Keratinocyte (primary cell): ENCODE results near the gene CLINT1. TPM values are rescaled to one million over a fixed set of nuclear protein-coding genes. Genes with fewer than 3 reads are reported as not detected.

Experiments
- DNase-seq: peaks from one replicate; pipeline ENCODE4 v3.0.0-alpha.2; 2011; ENCODE audit warnings: low read depth, missing footprints, low spot score
- FAIRE-seq: peaks from 2 replicates; lab custom pipeline; 2011; peaks lifted over from hg19 to GRCh38; lab: Jason Lieb, UNC
- H2AFZ ChIP-seq: 2 replicates; pipeline ENCODE4 v1.6.0; 2012; ENCODE audit warnings: low read length, control low read depth, inconsistent platforms; ENCODE audit not compliant: control insufficient read depth
- H3K27ac ChIP-seq: 2 replicates; pipeline ENCODE4 v1.5.1; 2011; ENCODE audit warnings: low read length; ENCODE audit not compliant: control insufficient read depth, insufficient read depth
- H3K27me3 ChIP-seq: 3 replicates; pipeline ENCODE4 v1.6.0; 2011; ENCODE audit warnings: low read length; ENCODE audit not compliant: control insufficient read depth, insufficient read depth; ENCODE audit errors: extremely low read depth
- H3K36me3 ChIP-seq, 2 experiments: 2 replicates in 1 of 2; 3 replicates in 1 of 2; pipeline ENCODE4 v1.5.1; 2011; ENCODE audit warnings: low read length in 2 of 2, mild to moderate bottlenecking in 1 of 2; ENCODE audit not compliant: control insufficient read depth in 2 of 2, insufficient read depth in 2 of 2; ENCODE audit errors: extremely low read depth in 1 of 2
- H3K4me1 ChIP-seq: 3 replicates; pipeline ENCODE4 v1.5.1; 2011; ENCODE audit warnings: low read length; ENCODE audit not compliant: control insufficient read depth, insufficient read depth; ENCODE audit errors: extremely low read depth
- H3K4me2 ChIP-seq: 3 replicates; pipeline ENCODE4 v1.6.0; 2011; ENCODE audit warnings: low read depth, low read length; ENCODE audit not compliant: control insufficient read depth, insufficient read depth; ENCODE audit errors: extremely low read depth
- H3K4me3 ChIP-seq, 3 experiments: fragments of 200-600 bp in 1 of 3; sonication (generic) in 1 of 3; 2 replicates in 2 of 3; 3 replicates in 1 of 3; pipeline ENCODE4 v1.5.1; 2011 to 2016; ENCODE audit warnings: low read length in 3 of 3, mild to moderate bottlenecking in 3 of 3, control low read depth in 2 of 3, inconsistent platforms in 1 of 3, low read depth in 1 of 3, mixed read lengths in 1 of 3, mixed run types in 1 of 3, moderate library complexity in 1 of 3; ENCODE audit not compliant: control insufficient read depth in 2 of 3, insufficient read depth in 2 of 3; ENCODE audit errors: extremely low read depth in 1 of 3
- H3K79me2 ChIP-seq: 2 replicates; pipeline ENCODE4 v1.6.0; 2012; ENCODE audit warnings: low read length; ENCODE audit not compliant: control insufficient read depth, insufficient read depth
- H3K9ac ChIP-seq: 3 replicates; pipeline ENCODE4 v1.6.0; 2011; ENCODE audit warnings: low read length; ENCODE audit not compliant: control insufficient read depth, insufficient read depth; ENCODE audit errors: extremely low read depth
- H3K9me1 ChIP-seq: 3 replicates; pipeline ENCODE4 v1.6.0; 2011; ENCODE audit warnings: low read length; ENCODE audit not compliant: control insufficient read depth, insufficient read depth; ENCODE audit errors: extremely low read depth
- H3K9me3 ChIP-seq: 2 replicates; pipeline ENCODE4 v1.5.1; 2012; ENCODE audit warnings: low read depth, low read length; ENCODE audit not compliant: control insufficient read depth
- H4K20me1 ChIP-seq: 3 replicates; pipeline ENCODE4 v1.6.0; 2011; ENCODE audit warnings: low read length; ENCODE audit not compliant: control insufficient read depth, insufficient read depth; ENCODE audit errors: extremely low read depth
- EZH2 ChIP-seq: IDR thresholded peaks from one replicate; pipeline ENCODE4 v1.6.1; 2012; ENCODE audit warnings: inconsistent platforms, mild to moderate bottlenecking, low read length, moderate library complexity
- dilution Hi-C: fragments of 300-500 bp; cut with MboI; formaldehyde crosslinking; loops from one replicate; pipeline ENCODE4 v1.7.0; 2020; ENCODE audit warnings: low sequenced_read_pairs; ENCODE audit not compliant: extremely low pct_ligation_motif_present
- polyA plus RNA-seq, 5 experiments: library from polyadenylated mRNA; depleted of rRNA in 3 of 5; stranded (reverse) in 3 of 5; stranded (forward) in 1 of 5; unstranded in 1 of 5; fragments of >200 nt; gene quantifications; 1 replicate in 1 of 5; 2 replicates in 3 of 5; 3 replicates in 1 of 5; pipeline versions ENCODE4 v1.2.1 to v1.2.3, GENCODE V29; 2011 to 2012; ENCODE audit warnings: missing spikeins in 2 of 5, low read depth in 1 of 5, low replicate concordance in 1 of 5
- TF ChIP-seq, protein P1 (sequence below), 3 experiments: IDR thresholded peaks in 1 of 3; conservative IDR thresholded peaks in 1 of 3; optimal IDR thresholded peaks in 1 of 3; 2 replicates in 2 of 3; 3 replicates in 1 of 3; pipeline versions ENCODE3 to v1.5.1; 2011; ENCODE audit warnings: low read length in 3 of 3, mild to moderate bottlenecking in 3 of 3, moderate library complexity in 2 of 3, control low read depth in 1 of 3, inconsistent platforms in 1 of 3; ENCODE audit not compliant: insufficient read depth in 2 of 3; ENCODE audit errors: extremely low read depth in 1 of 3

Gene CLINT1
- polyA plus RNA-seq, 1 donor (not counting 4 experiments of a cell fraction or from before 2014, with no cell fraction given) = 112 TPM

DNA sequence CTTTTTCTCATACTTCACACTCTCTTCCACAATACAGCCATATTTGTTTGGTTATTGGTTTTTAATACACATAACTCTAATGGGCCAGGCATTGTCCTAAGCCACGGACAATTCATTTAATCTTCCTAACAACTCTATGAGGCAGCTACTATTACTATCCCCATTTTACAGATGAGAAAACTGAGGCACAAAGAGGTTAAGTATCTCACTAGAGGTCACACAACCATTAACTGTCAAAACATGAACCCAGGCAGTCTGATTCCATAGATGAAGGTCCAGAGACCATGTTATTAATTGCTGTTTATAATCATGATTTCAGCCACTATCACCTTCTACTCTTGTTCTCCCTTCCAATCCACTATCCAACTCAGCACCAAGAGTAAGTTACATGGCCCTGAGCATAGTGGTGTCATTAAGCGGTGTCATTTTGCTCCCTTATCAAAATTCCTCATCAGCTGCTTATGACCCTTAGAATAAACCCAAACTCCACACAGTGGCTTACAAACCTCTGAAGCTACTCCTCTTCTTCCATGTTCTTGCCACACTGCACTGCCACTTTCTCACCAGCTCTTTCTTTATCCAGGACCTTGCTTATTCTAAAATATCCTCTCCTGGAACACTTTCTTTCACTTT, 22.7 kb downstream of the CLINT1 start:
- DNase-seq (no peak), FAIRE-seq (no peak)
- no peaks in the 10 kb centered on the region for H4K20me1 ChIP-seq
- no peak overlapping the region for H3K9ac ChIP-seq
- H3K4me2 ChIP-seq = no peak overlapping the region
- no peaks in the 10 kb centered on the region for H3K9me3 ChIP-seq
- H3K27me3 ChIP-seq = no peaks in the 10 kb centered on the region
- no peaks in the 10 kb centered on the region for H3K4me1 ChIP-seq
- H3K36me3 ChIP-seq = no peaks in the 10 kb centered on the region
- dilution Hi-C loops = no loop called here
- TF ChIP-seq, protein P1, sequence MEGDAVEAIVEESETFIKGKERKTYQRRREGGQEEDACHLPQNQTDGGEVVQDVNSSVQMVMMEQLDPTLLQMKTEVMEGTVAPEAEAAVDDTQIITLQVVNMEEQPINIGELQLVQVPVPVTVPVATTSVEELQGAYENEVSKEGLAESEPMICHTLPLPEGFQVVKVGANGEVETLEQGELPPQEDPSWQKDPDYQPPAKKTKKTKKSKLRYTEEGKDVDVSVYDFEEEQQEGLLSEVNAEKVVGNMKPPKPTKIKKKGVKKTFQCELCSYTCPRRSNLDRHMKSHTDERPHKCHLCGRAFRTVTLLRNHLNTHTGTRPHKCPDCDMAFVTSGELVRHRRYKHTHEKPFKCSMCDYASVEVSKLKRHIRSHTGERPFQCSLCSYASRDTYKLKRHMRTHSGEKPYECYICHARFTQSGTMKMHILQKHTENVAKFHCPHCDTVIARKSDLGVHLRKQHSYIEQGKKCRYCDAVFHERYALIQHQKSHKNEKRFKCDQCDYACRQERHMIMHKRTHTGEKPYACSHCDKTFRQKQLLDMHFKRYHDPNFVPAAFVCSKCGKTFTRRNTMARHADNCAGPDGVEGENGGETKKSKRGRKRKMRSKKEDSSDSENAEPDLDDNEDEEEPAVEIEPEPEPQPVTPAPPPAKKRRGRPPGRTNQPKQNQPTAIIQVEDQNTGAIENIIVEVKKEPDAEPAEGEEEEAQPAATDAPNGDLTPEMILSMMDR (optimal IDR thresholded peaks at IDR 0.05 in 1 of 3, IDR thresholded peaks at IDR 0.05 in 1 of 3, conservative IDR thresholded peaks at IDR 0.05 in 1 of 3; ENCODE audit: extremely low read depth in 1 of 3, insufficient read depth in 2 of 3, low read length in 3 of 3) = no peak
- TF ChIP-seq EZH2 = no peak
- no peak overlapping the region for H2AFZ ChIP-seq
- H3K27ac ChIP-seq = no peak overlapping the region
- H3K9me1 ChIP-seq = no peaks in the 10 kb centered on the region
- no peak overlapping the region for H3K4me3 ChIP-seq
- peaks cover 91% of the 10 kb centered on the region for H3K79me2 ChIP-seq

GRCh38 chr5:157835041-157835440, 23.9 kb downstream of the CLINT1 start:
- Histone ChIP-seq H3K79me2 (peaks cover 82% of the 10 kb centered on the region), H4K20me1 (no peaks in the 10 kb centered on the region), H3K36me3 (no peaks in the 10 kb centered on the region), H3K9me3 (no peaks in the 10 kb centered on the region), H3K9me1 (no peaks in the 10 kb centered on the region), H3K27me3 (no peaks in the 10 kb centered on the region), H3K4me2 (no peak overlapping the region), H3K4me3 (no peak overlapping the region), H3K27ac (no peak overlapping the region), H3K4me1 (no peaks in the 10 kb centered on the region), H2AFZ (no peak overlapping the region), H3K9ac (no peak overlapping the region)
- DNase-seq (no peak), FAIRE-seq (no peak)
- no peak for TF ChIP-seq EZH2
- dilution Hi-C loops = no loop called here
